HepG2 (cell line): ENCODE results near the gene RAB34. TPM values are rescaled to one million over a fixed set of nuclear protein-coding genes. Genes with fewer than 3 reads are reported as not detected.

Experiments used
- IRF2 ChIP-seq: IDR thresholded peaks from 2 replicates; pipeline ENCODE4 v1.6.1; 2018; ENCODE audit warnings: missing genetic modification reagents, missing compliant biosample characterization
- MLLT10 ChIP-seq: sonication (generic); formaldehyde crosslinking; IDR thresholded peaks from 2 replicates; pipeline ENCODE4 v1.4.0; 2020; ENCODE audit warnings: missing genetic modification reagents
- NCOA2 ChIP-seq: sonication (generic); formaldehyde crosslinking; IDR thresholded peaks from 2 replicates; pipeline ENCODE4 v1.8.0; 2022; ENCODE audit warnings: inconsistent platforms
- PTBP1 ChIP-seq: fragments of 200-400 bp; formaldehyde crosslinking; IDR thresholded peaks from 2 replicates; pipeline ENCODE4 v1.6.1; 2018; ENCODE audit warnings: low read length, low read depth; ENCODE audit not compliant: poor library complexity, severe bottlenecking
- RBFOX2 ChIP-seq: fragments of 200-400 bp; formaldehyde crosslinking; IDR thresholded peaks from 2 replicates; pipeline ENCODE4 v1.6.1; 2017; ENCODE audit warnings: low read depth, mild to moderate bottlenecking, low read length
- RBM39 ChIP-seq: fragments of 200-400 bp; formaldehyde crosslinking; IDR thresholded peaks from one replicate; pipeline ENCODE4 v1.6.1; 2018; ENCODE audit warnings: antibody characterized with exemption, mild to moderate bottlenecking, low read depth, low read length; ENCODE audit not compliant: poor library complexity, severe bottlenecking
- RFXANK ChIP-seq: IDR thresholded peaks from 2 replicates; pipeline ENCODE4 v1.6.1; 2016
- SALL2 ChIP-seq: sonication (generic); formaldehyde crosslinking; IDR thresholded peaks from 2 replicates; pipeline ENCODE4 v1.8.1; 2023; ENCODE audit warnings: mild to moderate bottlenecking, missing genetic modification reagents, inconsistent platforms
- SP1 ChIP-seq, 2 experiments: fragments of 450-650 bp in 1 of 2; sonication (generic) in 1 of 2; formaldehyde crosslinking in 1 of 2; IDR thresholded peaks; 2 replicates each; pipeline versions ENCODE4 v1.4.0 to v1.6.1; 2016 to 2020; ENCODE audit warnings: missing genetic modification reagents in 1 of 2
- ZEB1 ChIP-seq: IDR thresholded peaks from 2 replicates; pipeline ENCODE4 v1.6.1; 2012; ENCODE audit warnings: mild to moderate bottlenecking, low read depth, inconsistent platforms; ENCODE audit not compliant: insufficient replicate concordance
- ZFP82 ChIP-seq: sonication (generic); formaldehyde crosslinking; IDR thresholded peaks from 2 replicates; pipeline ENCODE4 v1.5.1; 2020; ENCODE audit warnings: mild to moderate bottlenecking, missing genetic modification reagents, borderline replicate concordance
- ZNF232 ChIP-seq: sonication (generic); formaldehyde crosslinking; IDR thresholded peaks from 2 replicates; pipeline ENCODE4 v1.4.0; 2020; ENCODE audit warnings: missing genetic modification reagents, borderline replicate concordance
- ZNF253 ChIP-seq: sonication (generic); formaldehyde crosslinking; IDR thresholded peaks from 2 replicates; pipeline ENCODE4 v1.8.0; 2022; ENCODE audit warnings: mild to moderate bottlenecking, missing genetic modification reagents, borderline replicate concordance
- ZNF33A ChIP-seq: sonication (generic); formaldehyde crosslinking; IDR thresholded peaks from 2 replicates; pipeline ENCODE4 v1.5.1; 2020; ENCODE audit warnings: missing genetic modification reagents, mild to moderate bottlenecking, moderate library complexity, borderline replicate concordance
- ZNF577 ChIP-seq: sonication (generic); formaldehyde crosslinking; IDR thresholded peaks from 2 replicates; pipeline ENCODE4 v1.4.0; 2020; ENCODE audit warnings: mild to moderate bottlenecking, low read depth, missing genetic modification reagents, borderline replicate concordance
- ZNF605 ChIP-seq: sonication (generic); formaldehyde crosslinking; IDR thresholded peaks from 2 replicates; pipeline ENCODE4 v1.8.0; 2022; ENCODE audit warnings: mild to moderate bottlenecking, missing genetic modification reagents
- ZNF615 ChIP-seq: sonication (generic); formaldehyde crosslinking; IDR thresholded peaks from 2 replicates; pipeline ENCODE4 v1.5.0; 2020; ENCODE audit warnings: mild to moderate bottlenecking, missing genetic modification reagents, borderline replicate concordance
- ZNF724P ChIP-seq: sonication (generic); formaldehyde crosslinking; IDR thresholded peaks from 2 replicates; pipeline ENCODE4 v1.8.0; 2022; ENCODE audit warnings: missing genetic modification reagents, borderline replicate concordance
- polyA plus RNA-seq, 8 experiments: library from polyadenylated mRNA; depleted of rRNA in 3 of 8; stranded (reverse) in 7 of 8; unstranded in 1 of 8; fragments of >200 nt; fragmentation: Illumina TruSeq in 4 of 8; extraction: Trizol in 4 of 8; gene quantifications; 2 replicates each; pipeline versions ENCODE4 v1.2.1 to v1.2.3, GENCODE V29; 2011 to 2016; ENCODE audit warnings: low read depth in 4 of 8, missing spikeins in 1 of 8, mixed read lengths in 1 of 8; ENCODE audit not compliant: insufficient read depth in 1 of 8
- total RNA-seq, 5 experiments: library from RNA; depleted of rRNA; stranded (reverse); fragments of >200 nt; fragmentation: Illumina TruSeq; extraction: Trizol; gene quantifications; 2 replicates each; pipeline ENCODE4 v1.2.3, GENCODE V29; 2016; ENCODE audit warnings: low read depth in 1 of 5
- TF ChIP-seq, protein P1 (sequence below): sonication (generic); formaldehyde crosslinking; IDR thresholded peaks from 2 replicates; pipeline ENCODE4 v1.4.0; 2020; ENCODE audit warnings: missing genetic modification reagents
- TF ChIP-seq, protein P2 (sequence below): sonication (generic); formaldehyde crosslinking; conservative IDR thresholded peaks from 2 replicates; pipeline ENCODE4 v1.8.1; 2023; ENCODE audit warnings: missing genetic modification reagents
- TF ChIP-seq, protein P3 (sequence below): conservative IDR thresholded peaks from 2 replicates; pipeline ENCODE4 v1.6.1; 2018; ENCODE audit warnings: missing genetic modification reagents
- TF ChIP-seq, protein P4 (sequence below): sonication (generic); formaldehyde crosslinking; IDR thresholded peaks from 2 replicates; pipeline ENCODE4 v1.4.0; 2020; ENCODE audit warnings: mild to moderate bottlenecking, missing genetic modification reagents
- TF ChIP-seq, protein P5 (sequence below): sonication (generic); formaldehyde crosslinking; IDR thresholded peaks from 2 replicates; pipeline ENCODE4 v1.9.0; 2021; ENCODE audit warnings: missing genetic modification reagents, mild to moderate bottlenecking, borderline replicate concordance

Gene RAB34
- total and polyA plus RNA-seq, 2 of the 13 experiments (the other 11 are each of a cell fraction or from before 2014, with no cell fraction given) = 0.49 TPM; not detected in 1

DNA sequence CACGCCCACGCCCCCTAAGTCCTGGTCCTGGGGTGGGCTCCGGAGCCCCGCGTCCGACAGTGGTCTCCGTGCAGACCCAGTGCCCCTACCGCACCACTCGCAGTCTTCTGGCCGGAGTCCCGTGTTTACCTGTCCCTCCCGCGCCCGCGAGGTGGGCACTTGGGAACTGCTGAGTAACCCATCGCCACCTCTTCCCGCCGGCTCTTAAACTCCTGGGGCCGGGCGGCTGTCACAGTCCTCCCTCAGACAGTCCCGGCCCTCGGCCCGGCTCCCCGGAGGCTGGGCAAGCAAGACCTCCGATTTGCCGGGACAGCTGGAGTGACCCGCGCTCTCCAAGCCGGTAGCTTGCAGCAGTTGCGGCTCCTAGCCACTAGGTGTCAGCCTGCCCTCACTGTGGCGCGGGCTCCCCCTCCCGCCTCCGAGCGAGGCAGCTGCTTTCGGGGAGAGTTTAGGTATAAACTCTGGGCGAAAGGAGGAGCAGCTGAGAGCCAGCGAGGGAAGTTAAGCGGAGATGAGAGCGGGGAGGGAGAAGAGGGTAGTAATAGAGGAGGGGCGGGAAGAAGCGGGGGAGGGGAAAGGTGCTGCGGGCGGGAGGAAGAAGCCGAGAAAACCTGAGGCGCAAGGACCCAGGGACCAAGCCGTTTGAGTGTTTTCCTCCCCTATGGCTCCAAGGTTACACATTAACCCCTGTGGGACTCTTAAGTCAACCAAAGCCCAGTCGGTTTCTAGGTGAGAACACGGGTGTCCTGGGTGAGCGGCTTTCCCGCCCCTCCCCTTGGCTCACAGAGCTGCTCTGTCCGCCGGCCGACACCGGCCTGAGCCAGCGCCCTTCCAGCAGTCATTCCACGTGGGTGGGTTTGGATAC, 9.2 kb upstream of the RAB34 start (continued):
- TF ChIP-seq, protein P1, sequence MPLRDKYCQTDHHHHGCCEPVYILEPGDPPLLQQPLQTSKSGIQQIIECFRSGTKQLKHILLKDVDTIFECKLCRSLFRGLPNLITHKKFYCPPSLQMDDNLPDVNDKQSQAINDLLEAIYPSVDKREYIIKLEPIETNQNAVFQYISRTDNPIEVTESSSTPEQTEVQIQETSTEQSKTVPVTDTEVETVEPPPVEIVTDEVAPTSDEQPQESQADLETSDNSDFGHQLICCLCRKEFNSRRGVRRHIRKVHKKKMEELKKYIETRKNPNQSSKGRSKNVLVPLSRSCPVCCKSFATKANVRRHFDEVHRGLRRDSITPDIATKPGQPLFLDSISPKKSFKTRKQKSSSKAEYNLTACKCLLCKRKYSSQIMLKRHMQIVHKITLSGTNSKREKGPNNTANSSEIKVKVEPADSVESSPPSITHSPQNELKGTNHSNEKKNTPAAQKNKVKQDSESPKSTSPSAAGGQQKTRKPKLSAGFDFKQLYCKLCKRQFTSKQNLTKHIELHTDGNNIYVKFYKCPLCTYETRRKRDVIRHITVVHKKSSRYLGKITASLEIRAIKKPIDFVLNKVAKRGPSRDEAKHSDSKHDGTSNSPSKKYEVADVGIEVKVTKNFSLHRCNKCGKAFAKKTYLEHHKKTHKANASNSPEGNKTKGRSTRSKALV (CRISPR knock-in tag) = peak; percentile 75; the same call in 1 of the 2 replicates
- TF ChIP-seq ZNF232 = no peak
- TF ChIP-seq RFXANK (CRISPR knock-in tag) = no peak
- no peak for TF ChIP-seq ZNF33A
- TF ChIP-seq ZNF253 (CRISPR knock-in tag) = peak; percentile 35; the same call in 1 of the 2 replicates
- TF ChIP-seq IRF2 = no peak; the same call in 1 of the 2 replicates
- TF ChIP-seq, protein P2, sequence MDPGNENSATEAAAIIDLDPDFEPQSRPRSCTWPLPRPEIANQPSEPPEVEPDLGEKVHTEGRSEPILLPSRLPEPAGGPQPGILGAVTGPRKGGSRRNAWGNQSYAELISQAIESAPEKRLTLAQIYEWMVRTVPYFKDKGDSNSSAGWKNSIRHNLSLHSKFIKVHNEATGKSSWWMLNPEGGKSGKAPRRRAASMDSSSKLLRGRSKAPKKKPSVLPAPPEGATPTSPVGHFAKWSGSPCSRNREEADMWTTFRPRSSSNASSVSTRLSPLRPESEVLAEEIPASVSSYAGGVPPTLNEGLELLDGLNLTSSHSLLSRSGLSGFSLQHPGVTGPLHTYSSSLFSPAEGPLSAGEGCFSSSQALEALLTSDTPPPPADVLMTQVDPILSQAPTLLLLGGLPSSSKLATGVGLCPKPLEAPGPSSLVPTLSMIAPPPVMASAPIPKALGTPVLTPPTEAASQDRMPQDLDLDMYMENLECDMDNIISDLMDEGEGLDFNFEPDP = no peak
- TF ChIP-seq ZFP82 (CRISPR knock-in tag) = no peak
- 0 out of 2 replicates have a peak, but pooled peaks have one; percentile 20 for TF ChIP-seq RBFOX2
- no peak for TF ChIP-seq RBM39
- TF ChIP-seq ZNF577 (CRISPR knock-in tag) = no peak
- peak; percentile 75; the same call in 1 of the 2 replicates for TF ChIP-seq ZNF724P
- TF ChIP-seq ZEB1 = no peak
- TF ChIP-seq ZNF615 (CRISPR knock-in tag) = no peak
- TF ChIP-seq SP1 (IDR thresholded peaks at IDR 0.05) = no peak
- TF ChIP-seq SP1 (CRISPR knock-in tag; IDR thresholded peaks at IDR 0.05) = peak; percentile 53
- peak; percentile 90; the same call in 1 of the 2 replicates for TF ChIP-seq SALL2 (CRISPR knock-in tag)
- TF ChIP-seq PTBP1 = no peak
- TF ChIP-seq NCOA2 (CRISPR knock-in tag) = 0 out of 2 replicates have a peak, but pooled peaks have one; percentile 22
- TF ChIP-seq, protein P3, sequence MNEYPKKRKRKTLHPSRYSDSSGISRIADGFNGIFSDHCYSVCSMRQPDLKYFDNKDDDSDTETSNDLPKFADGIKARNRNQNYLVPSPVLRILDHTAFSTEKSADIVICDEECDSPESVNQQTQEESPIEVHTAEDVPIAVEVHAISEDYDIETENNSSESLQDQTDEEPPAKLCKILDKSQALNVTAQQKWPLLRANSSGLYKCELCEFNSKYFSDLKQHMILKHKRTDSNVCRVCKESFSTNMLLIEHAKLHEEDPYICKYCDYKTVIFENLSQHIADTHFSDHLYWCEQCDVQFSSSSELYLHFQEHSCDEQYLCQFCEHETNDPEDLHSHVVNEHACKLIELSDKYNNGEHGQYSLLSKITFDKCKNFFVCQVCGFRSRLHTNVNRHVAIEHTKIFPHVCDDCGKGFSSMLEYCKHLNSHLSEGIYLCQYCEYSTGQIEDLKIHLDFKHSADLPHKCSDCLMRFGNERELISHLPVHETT (CRISPR knock-in tag) = no peak
- peak; percentile 84 for TF ChIP-seq ZNF605 (CRISPR knock-in tag)
- TF ChIP-seq, protein P4, sequence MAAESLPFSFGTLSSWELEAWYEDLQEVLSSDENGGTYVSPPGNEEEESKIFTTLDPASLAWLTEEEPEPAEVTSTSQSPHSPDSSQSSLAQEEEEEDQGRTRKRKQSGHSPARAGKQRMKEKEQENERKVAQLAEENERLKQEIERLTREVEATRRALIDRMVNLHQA (CRISPR knock-in tag) = no peak
- no peak for TF ChIP-seq MLLT10 (CRISPR knock-in tag)
- TF ChIP-seq, protein P5, sequence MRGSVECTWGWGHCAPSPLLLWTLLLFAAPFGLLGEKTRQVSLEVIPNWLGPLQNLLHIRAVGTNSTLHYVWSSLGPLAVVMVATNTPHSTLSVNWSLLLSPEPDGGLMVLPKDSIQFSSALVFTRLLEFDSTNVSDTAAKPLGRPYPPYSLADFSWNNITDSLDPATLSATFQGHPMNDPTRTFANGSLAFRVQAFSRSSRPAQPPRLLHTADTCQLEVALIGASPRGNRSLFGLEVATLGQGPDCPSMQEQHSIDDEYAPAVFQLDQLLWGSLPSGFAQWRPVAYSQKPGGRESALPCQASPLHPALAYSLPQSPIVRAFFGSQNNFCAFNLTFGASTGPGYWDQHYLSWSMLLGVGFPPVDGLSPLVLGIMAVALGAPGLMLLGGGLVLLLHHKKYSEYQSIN (CRISPR knock-in tag) = no peak
